Right atrium auricular region (tissue), 2 donors: ENCODE measurements around the gene MARCO. TPM values are rescaled to one million over a fixed set of nuclear protein-coding genes. Genes with fewer than 3 reads are reported as not detected.

ENCODE experiments used
- DNase-seq: peaks from one replicate; pipeline ENCODE4 v3.0.0-alpha.2; 2019; ENCODE audit warnings: low spot score
- H3K27ac ChIP-seq, 2 donors: fragments of 200-600 bp; sonication (generic); 1 replicate in 1 of 2; 2 replicates in 1 of 2; pipeline ENCODE4 v1.5.1; 2016 to 2019
- H3K27me3 ChIP-seq, 2 donors: fragments of 200-600 bp; sonication (generic); one replicate each; pipeline versions ENCODE4 v1.5.1 to v1.6.0; 2017 to 2019
- H3K36me3 ChIP-seq: fragments of 200-600 bp; sonication (generic); one replicate; pipeline ENCODE4 v1.5.1; 2016
- H3K4me1 ChIP-seq, 2 donors: fragments of 200-600 bp; sonication (generic); one replicate each; pipeline versions ENCODE4 v1.5.1 to v1.6.0; 2017 to 2019
- H3K4me3 ChIP-seq, 2 donors: fragments of 200-600 bp; sonication (generic); 1 replicate in 1 of 2; 2 replicates in 1 of 2; pipeline ENCODE4 v1.5.1; 2017 to 2019; ENCODE audit warnings: mild to moderate bottlenecking in 1 of 2, moderate library complexity in 1 of 2
- H3K9me3 ChIP-seq, 2 donors: fragments of 200-600 bp; sonication (generic); one replicate each; pipeline ENCODE4 v1.5.1; 2019
- CTCF ChIP-seq, 2 donors: fragments of 200-600 bp; sonication (generic); IDR thresholded peaks; one replicate each; pipeline ENCODE4 v1.5.1; 2019; ENCODE audit warnings: antibody characterized with exemption in 2 of 2
- total RNA-seq, 2 donors: library from RNA; depleted of rRNA; stranded (reverse); fragments of >200 nt; gene quantifications; one replicate each; pipeline ENCODE4 v1.1.0, GENCODE V29; 2016

MARCO gene
- total RNA-seq, 2 donors from 2014 or later, result 1.6 to 34.1 TPM

- Histone ChIP-seq H3K27ac (no peak overlapping the region), H3K27me3 (no peaks in the 10 kb centered on the region), H3K36me3 (no peaks in the 10 kb centered on the region), H3K9me3 (peaks cover 0 to 8% of the 10 kb centered on the region in 2 donors), H3K4me1 (no peaks in the 10 kb centered on the region), H3K4me3 (no peak overlapping the region)
- DNase-seq, result no peak
- no peak for TF ChIP-seq CTCF (IDR thresholded peaks at IDR 0.05)
Observed at GRCh38 chr2:118980573-118980972, 38.6 kb downstream of the MARCO start.

DNA sequence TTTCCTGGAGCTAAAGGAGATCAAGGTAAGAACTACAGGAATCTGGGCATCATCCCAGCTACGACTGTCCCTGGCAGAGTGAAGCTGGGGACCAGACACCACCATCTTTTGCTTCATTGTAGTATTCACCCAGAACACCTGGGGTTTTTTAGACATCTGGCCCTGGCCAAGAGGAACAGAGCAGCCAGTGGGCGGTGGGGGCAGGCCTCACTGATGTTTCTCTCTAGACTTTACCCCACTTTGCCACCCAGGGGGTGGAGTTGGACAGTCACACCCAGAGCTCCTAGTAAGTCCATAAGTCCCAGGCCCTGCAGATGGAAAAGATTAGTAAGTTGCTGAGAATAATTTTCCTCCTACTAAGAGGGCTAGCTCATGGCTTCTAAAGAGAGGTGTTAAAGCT, 39.6 kb downstream of the MARCO start:
- no peaks in the 10 kb centered on the region for H3K36me3 ChIP-seq
- H3K4me3 ChIP-seq, result no peak overlapping the region
- H3K27ac ChIP-seq, result no peak overlapping the region
- H3K4me1 ChIP-seq, result no peaks in the 10 kb centered on the region
- peaks cover 0 to 5% of the 10 kb centered on the region in 2 donors for H3K9me3 ChIP-seq
- no peak for TF ChIP-seq CTCF (IDR thresholded peaks at IDR 0.05)
- H3K27me3 ChIP-seq, result no peaks in the 10 kb centered on the region
- no peak for DNase-seq

DNA sequence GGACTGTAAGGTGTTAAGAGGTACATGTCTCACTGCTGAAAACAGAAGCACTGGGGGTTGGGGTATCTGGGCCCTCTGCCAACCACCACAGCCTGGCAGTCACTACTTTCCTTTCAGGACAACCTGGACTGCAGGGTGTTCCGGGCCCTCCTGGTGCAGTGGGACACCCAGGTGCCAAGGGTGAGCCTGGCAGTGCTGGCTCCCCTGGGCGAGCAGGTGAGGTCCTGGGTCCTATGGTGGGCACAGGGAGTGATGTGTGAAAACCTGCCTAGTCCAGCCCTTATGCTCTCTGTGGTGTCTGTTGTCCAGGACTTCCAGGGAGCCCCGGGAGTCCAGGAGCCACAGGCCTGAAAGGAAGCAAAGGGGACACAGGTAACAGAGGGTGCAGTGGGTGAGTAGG, 40.0 kb downstream of the MARCO start:
- Histone ChIP-seq H3K4me3 (no peak overlapping the region), H3K27ac (no peak overlapping the region), H3K36me3 (no peaks in the 10 kb centered on the region), H3K4me1 (no peaks in the 10 kb centered on the region), H3K27me3 (no peaks in the 10 kb centered on the region), H3K9me3 (peaks cover 0 to 1% of the 10 kb centered on the region in 2 donors)
- DNase-seq, result no peak
- TF ChIP-seq CTCF (IDR thresholded peaks at IDR 0.05), result no peak

GRCh38 chr2:118983133-118983532, 41.1 kb downstream of the MARCO start:
- Histone ChIP-seq H3K4me1 (no peaks in the 10 kb centered on the region), H3K9me3 (no peaks in the 10 kb centered on the region), H3K36me3 (no peaks in the 10 kb centered on the region), H3K27me3 (no peaks in the 10 kb centered on the region), H3K4me3 (no peak overlapping the region), H3K27ac (no peak overlapping the region)
- no peak for TF ChIP-seq CTCF (IDR thresholded peaks at IDR 0.05)
- DNase-seq, result no peak

DNA sequence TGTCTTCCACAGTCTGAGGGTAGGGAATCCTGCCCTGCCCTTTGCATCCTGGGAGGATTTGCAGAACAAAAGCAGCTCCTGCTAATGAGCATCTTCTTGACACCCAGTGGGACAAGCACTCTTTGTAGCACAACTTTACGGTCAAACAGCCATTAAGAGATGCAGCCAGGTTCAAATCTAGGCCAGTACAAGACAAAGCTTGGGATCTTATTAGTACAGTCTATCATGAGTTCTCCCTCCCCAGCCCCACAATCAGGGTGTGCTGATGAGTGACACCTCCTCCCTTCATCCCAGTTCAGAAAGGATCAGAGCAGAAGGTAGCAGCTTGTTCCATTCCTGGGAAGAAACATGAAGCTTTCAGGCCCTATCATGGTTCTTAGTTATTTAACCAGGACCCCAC, 41.9 kb downstream of the MARCO start:
- H3K9me3 ChIP-seq, result no peaks in the 10 kb centered on the region
- no peak for TF ChIP-seq CTCF (IDR thresholded peaks at IDR 0.05)
- H3K27ac ChIP-seq, result no peak overlapping the region
- H3K27me3 ChIP-seq, result no peaks in the 10 kb centered on the region
- no peaks in the 10 kb centered on the region for H3K4me1 ChIP-seq
- no peak for DNase-seq
- no peak overlapping the region for H3K4me3 ChIP-seq
- H3K36me3 ChIP-seq, result no peaks in the 10 kb centered on the region

DNA sequence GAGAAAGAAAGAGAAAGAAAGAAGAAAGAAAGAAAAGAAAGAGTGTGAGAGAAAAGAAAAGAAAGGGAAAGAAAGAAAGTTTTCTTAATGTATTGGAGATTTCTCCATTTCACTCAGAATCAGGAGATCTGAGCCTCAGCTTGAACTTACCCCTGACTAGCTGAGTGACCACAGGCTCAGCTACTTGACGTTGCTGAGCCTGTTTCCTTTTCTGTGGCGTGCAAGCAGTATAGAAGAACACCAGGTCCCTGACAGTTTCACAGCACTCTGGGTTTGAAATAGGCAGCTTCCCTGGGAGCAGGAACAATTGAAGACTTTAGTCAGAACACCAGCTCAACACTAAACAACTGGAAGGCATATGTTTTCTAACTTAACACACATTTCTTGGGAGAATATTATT, 44.7 kb downstream of the MARCO start:
- Histone ChIP-seq H3K27me3 (no peaks in the 10 kb centered on the region), H3K9me3 (no peaks in the 10 kb centered on the region), H3K36me3 (no peaks in the 10 kb centered on the region), H3K27ac (no peak overlapping the region), H3K4me3 (no peak overlapping the region), H3K4me1 (no peaks in the 10 kb centered on the region)
- TF ChIP-seq CTCF (IDR thresholded peaks at IDR 0.05), result no peak
- no peak for DNase-seq
